ENCODE data around the gene CCL20. TPM values are rescaled to one million over a fixed set of nuclear protein-coding genes. Genes with fewer than 3 reads are reported as not detected.

Gene CCL20
- total and polyA plus RNA-seq, 2 of the 13 experiments (the other 11 are each of a cell fraction or from before 2014, with no cell fraction given): 223 to 903 TPM

- TF ChIP-seq ZBTB2 (CRISPR knock-in tag; IDR thresholded peaks at IDR 0.05; ENCODE audit: low read depth) (no peak), RFXANK (CRISPR knock-in tag; IDR thresholded peaks at IDR 0.05) (no peak; the same call in none of the 2 replicates), HNRNPL (IDR thresholded peaks at IDR 0.05; ENCODE audit: low read depth, low read length) (0 out of 2 replicates have a peak, but pooled peaks have one; percentile 20), NFKBIZ (CRISPR knock-in tag; IDR thresholded peaks at IDR 0.05) (peak; percentile 94; the same call in 1 of the 2 replicates), ZNF550 (CRISPR knock-in tag; IDR thresholded peaks at IDR 0.05; ENCODE audit: borderline replicate concordance) (0 out of 2 replicates have a peak, but pooled peaks have one; percentile 48), ZFYVE20 (CRISPR knock-in tag; IDR thresholded peaks at IDR 0.05; ENCODE audit: borderline replicate concordance, low read depth) (no peak), ZNF75D (CRISPR knock-in tag; IDR thresholded peaks at IDR 0.05; ENCODE audit: borderline replicate concordance) (no peak), ZBED4 (CRISPR knock-in tag; IDR thresholded peaks at IDR 0.05; ENCODE audit: borderline replicate concordance) (peak; percentile 63; the same call in 1 of the 2 replicates), ZNF781 (CRISPR knock-in tag; IDR thresholded peaks at IDR 0.05; ENCODE audit: borderline replicate concordance, not compliant biosample characterization) (peak; percentile 80), ZGPAT (CRISPR knock-in tag; IDR thresholded peaks at IDR 0.05) (peak; percentile 99), ZMAT3 (CRISPR knock-in tag; conservative IDR thresholded peaks at IDR 0.05) (peak; percentile 63; the same call in 1 of the 2 replicates), ETV6 (CRISPR knock-in tag; conservative IDR thresholded peaks at IDR 0.05) (peak; percentile 96), HNRNPK (IDR thresholded peaks at IDR 0.05; ENCODE audit: low read depth, low read length, poor library complexity, severe bottlenecking) (no peak), THYN1 (CRISPR knock-in tag; IDR thresholded peaks at IDR 0.05; ENCODE audit: borderline replicate concordance, low read depth) (no peak), RBFOX2 (IDR thresholded peaks at IDR 0.05; ENCODE audit: low read depth, low read length) (peak; percentile 72), ADNP (CRISPR knock-in tag; IDR thresholded peaks at IDR 0.05) (no peak; the same call in 1 of the 2 replicates), CBX5 (CRISPR knock-in tag; IDR thresholded peaks at IDR 0.05; ENCODE audit: borderline replicate concordance) (peak; percentile 99), ZNF569 (CRISPR knock-in tag; IDR thresholded peaks at IDR 0.05; ENCODE audit: borderline replicate concordance) (peak; percentile 59; the same call in 1 of the 2 replicates), PAF1 (CRISPR knock-in tag; IDR thresholded peaks at IDR 0.05) (0 out of 2 replicates have a peak, but pooled peaks have one; percentile 68), ZNF501 (CRISPR knock-in tag; IDR thresholded peaks at IDR 0.05) (peak; percentile 94)
- TF ChIP-seq, protein P1, sequence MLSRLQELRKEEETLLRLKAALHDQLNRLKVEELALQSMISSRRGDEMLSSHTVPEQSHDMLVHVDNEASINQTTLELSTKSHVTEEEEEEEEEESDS (CRISPR knock-in tag; IDR thresholded peaks at IDR 0.05; ENCODE audit: borderline replicate concordance): peak; percentile 92
Measured at GRCh38 chr2:227818675-227819397, 5.2 kb downstream of the CCL20 start (continued).
